ENCODE results near the gene RNF183. TPM values are rescaled to one million over a fixed set of nuclear protein-coding genes. Genes with fewer than 3 reads are reported as not detected.

RNF183 gene
- polyA plus RNA-seq (ENCODE audit: insufficient read length in 3 of 3), result 1 to 10 TPM; 5.2 to 6.6 (median 5.8) TPM

GRCh38 chr9:113302792-113303418, at the start of gene RNF183:
TSS of gene RNF183 (minus strand) at chr9:113303376. CDS start at chr9:113298184, 5,192 bp downstream.
- no peak for DNase-seq (ENCODE audit: low read depth in 3 of 3, low spot score in 2 of 3)

- no peak for DNase-seq (ENCODE audit: low read depth in 3 of 3, low spot score in 2 of 3)
Measured at GRCh38 chr9:113352411-113352810, 49.2 kb upstream of the RNF183 start.

GRCh38 chr9:113352006-113352405, 48.8 kb upstream of the RNF183 start:
- DNase-seq (ENCODE audit: low read depth in 3 of 3, low spot score in 2 of 3), result no peak

GRCh38 chr9:113350937-113351336, 47.8 kb upstream of the RNF183 start:
- no peak for DNase-seq (ENCODE audit: low read depth in 3 of 3, low spot score in 2 of 3)

- DNase-seq (ENCODE audit: low read depth in 3 of 3, low spot score in 2 of 3), result no peak
Measured at GRCh38 chr9:113350107-113350661, 47.0 kb upstream of the RNF183 start.

GRCh38 chr9:113349445-113350094, 46.4 kb upstream of the RNF183 start, which contains the start of gene BSPRY:
TSS of gene BSPRY (plus strand) at chr9:113349541. CDS start at chr9:113349580, 39 bp downstream.
- no peak for DNase-seq (ENCODE audit: low read depth in 3 of 3, low spot score in 2 of 3)

GRCh38 chr9:113349066-113349444, 45.9 kb upstream of the RNF183 start:
- DNase-seq (ENCODE audit: low read depth in 3 of 3, low spot score in 2 of 3), result no peak

- no peak for DNase-seq (ENCODE audit: low read depth in 3 of 3, low spot score in 2 of 3)
Measured at GRCh38 chr9:113348437-113348836, 45.3 kb upstream of the RNF183 start.

- no peak for DNase-seq (ENCODE audit: low read depth in 3 of 3, low spot score in 2 of 3)
Measured at GRCh38 chr9:113345671-113346070, 42.5 kb upstream of the RNF183 start.

GRCh38 chr9:113345190-113345589, 42.0 kb upstream of the RNF183 start:
- no peak for DNase-seq (ENCODE audit: low read depth in 3 of 3, low spot score in 2 of 3)

GRCh38 chr9:113343732-113344231, 40.6 kb upstream of the RNF183 start:
- peak in 1 of 3 donors; percentile 61 for DNase-seq (ENCODE audit: low read depth in 3 of 3, low spot score in 2 of 3)

GRCh38 chr9:113341712-113342410, 38.7 kb upstream of the RNF183 start:
- DNase-seq (ENCODE audit: low read depth in 3 of 3, low spot score in 2 of 3), result no peak

- peak; percentile 78 to 83 (median 82) for DNase-seq (ENCODE audit: low read depth in 3 of 3, low spot score in 2 of 3)
Measured at GRCh38 chr9:113340011-113340699, 37.0 kb upstream of the RNF183 start, which contains the start of gene WDR31. TSS of gene WDR31 (minus strand) at chr9:113340275. CDS start at chr9:113332022, 8,253 bp downstream.

GRCh38 chr9:113337714-113338113, 34.5 kb upstream of the RNF183 start:
- no peak for DNase-seq (ENCODE audit: low read depth in 3 of 3, low spot score in 2 of 3)

- no peak for DNase-seq (ENCODE audit: low read depth in 3 of 3, low spot score in 2 of 3)
Measured at GRCh38 chr9:113331780-113332179, 28.6 kb upstream of the RNF183 start.

GRCh38 chr9:113328045-113328782, 25.0 kb upstream of the RNF183 start:
- no peak for DNase-seq (ENCODE audit: low read depth in 3 of 3, low spot score in 2 of 3)

GRCh38 chr9:113326230-113326629, 23.1 kb upstream of the RNF183 start:
- DNase-seq (ENCODE audit: low read depth in 3 of 3, low spot score in 2 of 3), result no peak

GRCh38 chr9:113322671-113323070, 19.5 kb upstream of the RNF183 start:
- no peak for DNase-seq (ENCODE audit: low read depth in 3 of 3, low spot score in 2 of 3)

- DNase-seq (ENCODE audit: low read depth in 3 of 3, low spot score in 2 of 3), result no peak
Measured at GRCh38 chr9:113320051-113320450, 16.9 kb upstream of the RNF183 start.

- no peak for DNase-seq (ENCODE audit: low read depth in 3 of 3, low spot score in 2 of 3)
Measured at GRCh38 chr9:113319054-113319453, 15.9 kb upstream of the RNF183 start.

Measured in right renal cortex interstitium (tissue), 3 donors.